Choroid plexus epithelial cell (primary cell): ENCODE results near the gene MACO1.

ENCODE experiments used
- DNase-seq: peaks from one replicate; pipeline ENCODE4 v3.0.0-alpha.2; 2010; ENCODE audit warnings: low read depth
- H3K4me3 ChIP-seq: 2 replicates; pipeline ENCODE4 v1.5.1; 2011; ENCODE audit warnings: low read depth, mild to moderate bottlenecking, control low read depth, low read length, moderate library complexity
- CTCF ChIP-seq: conservative IDR thresholded peaks from 2 replicates; pipeline ENCODE4 v1.5.1; 2011; ENCODE audit warnings: low read depth, mild to moderate bottlenecking, control low read depth, inconsistent platforms, low read length, moderate library complexity

Gene MACO1

DNA sequence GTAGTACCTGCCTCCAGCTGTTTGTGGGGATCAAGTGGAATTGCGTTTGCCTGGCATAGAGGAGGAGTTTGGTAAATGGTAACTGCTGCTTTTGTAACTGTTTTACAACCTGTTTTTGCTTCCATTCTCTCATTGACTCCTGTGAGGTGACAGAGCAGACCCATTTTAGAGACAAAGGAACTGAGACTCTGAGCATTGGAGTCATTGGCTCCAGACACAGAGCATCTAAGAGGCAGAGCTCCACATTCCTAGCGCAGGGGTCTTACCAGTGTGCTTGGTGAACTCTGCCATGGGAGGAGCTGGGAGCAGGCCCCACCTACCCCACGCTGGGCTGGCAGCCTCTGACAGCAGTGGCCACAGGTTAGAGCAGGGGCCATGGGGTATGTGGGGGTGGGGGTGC lies 115.1 kb downstream of the MACO1 start:
- H3K4me3 ChIP-seq, result no peak overlapping the region
- no peak for DNase-seq
- no peak for TF ChIP-seq CTCF

DNA sequence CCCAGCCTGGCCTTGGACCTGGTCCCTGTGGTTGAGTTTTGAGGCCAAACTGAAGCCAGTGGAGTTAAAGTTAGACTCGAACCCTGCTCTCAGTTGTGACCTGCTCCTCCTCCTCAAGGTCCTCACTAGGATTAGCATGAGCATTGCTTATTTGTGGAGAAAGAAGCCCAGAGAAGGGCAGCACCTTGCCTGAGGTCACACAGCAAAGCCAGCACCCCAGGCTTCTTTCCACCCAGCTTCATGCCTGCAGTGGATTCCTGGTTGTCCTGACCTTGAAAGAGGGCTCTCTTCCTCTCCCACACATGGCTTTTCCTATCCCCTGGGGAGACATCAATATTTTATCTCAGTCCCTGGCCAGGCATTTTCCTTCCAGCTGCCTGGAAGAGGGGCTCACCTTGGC lies 115.5 kb downstream of the MACO1 start:
- TF ChIP-seq CTCF, result no peak
- H3K4me3 ChIP-seq, result no peak overlapping the region
- DNase-seq, result no peak

GRCh38 chr1:25548601-25549000 lies 117.9 kb downstream of the MACO1 start:
- no peak for DNase-seq
- no peak for TF ChIP-seq CTCF
- no peak overlapping the region for H3K4me3 ChIP-seq

DNA sequence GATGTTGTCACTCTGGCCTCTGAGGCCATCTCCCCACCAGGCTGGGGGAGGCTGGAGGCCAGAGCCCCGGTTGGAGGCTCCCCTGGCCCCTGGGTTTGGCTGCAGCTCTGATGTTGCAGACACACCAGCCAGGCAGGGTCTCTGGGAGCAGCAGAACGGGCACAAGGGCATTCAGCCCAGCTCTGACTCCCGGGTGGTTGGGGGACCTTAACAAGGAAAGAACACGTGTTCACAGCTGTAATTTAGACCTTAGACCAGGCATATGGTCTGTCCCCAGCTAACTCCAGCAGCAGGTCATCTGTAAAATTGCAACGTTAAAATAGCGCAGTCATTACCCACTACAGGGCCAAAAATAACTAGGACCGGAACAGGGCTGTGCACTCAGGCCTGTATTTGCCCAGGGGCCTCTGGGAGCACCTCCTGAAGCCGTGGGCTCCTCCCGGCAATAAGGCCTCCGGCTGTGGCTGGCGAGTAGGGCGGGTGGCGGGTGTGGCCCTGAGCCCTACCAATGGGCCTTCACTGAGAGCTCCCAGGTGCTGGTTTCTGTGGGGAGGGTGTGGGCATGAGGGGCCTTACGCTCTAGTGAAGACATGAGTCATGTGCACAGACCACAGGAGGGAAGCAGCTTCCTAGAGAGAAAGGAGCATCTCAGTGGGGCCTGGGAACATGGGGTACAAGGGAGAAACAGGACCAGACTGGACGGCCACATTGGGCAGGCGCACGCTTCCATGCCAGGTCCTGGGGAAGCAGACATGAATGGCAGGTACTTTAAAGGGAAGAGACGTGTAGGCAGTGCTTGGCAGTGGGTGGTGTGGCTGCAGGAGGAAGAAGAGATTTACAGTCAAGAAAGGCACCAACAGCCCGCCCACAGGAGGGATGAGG lies 118.8 kb downstream of the MACO1 start:
- TF ChIP-seq CTCF, result peak; percentile 3
- peak; percentile 76 for DNase-seq
- H3K4me3 ChIP-seq, result no peak overlapping the region
